ENCODE results near the gene LYRM2.
"Not testable (repeated sequence)": the region's sequence is repeated elsewhere in the genome, so short reads cannot be mapped to it uniquely, and the experiment has no call there.

Gene LYRM2

GRCh38 chr6:89644864-89645263 is 6.3 kb upstream of the LYRM2 start:
- DNase-seq: no peak

- DNase-seq: no peak
These were observed 4.9 kb upstream of the LYRM2 start for GRCh38 chr6:89643406-89643805.

- no peak for DNase-seq
These were observed 4.4 kb upstream of the LYRM2 start for GRCh38 chr6:89642956-89643355.

GRCh38 chr6:89641581-89641980 is 3.0 kb upstream of the LYRM2 start:
- DNase-seq: not testable (repeated sequence)

GRCh38 chr6:89640804-89641203 is 2.3 kb upstream of the LYRM2 start:
- no peak for DNase-seq

- DNase-seq: no peak
These were observed 607 bp downstream of the LYRM2 start for GRCh38 chr6:89637960-89638319.

- not testable (repeated sequence) for DNase-seq
These were observed 2.1 kb downstream of the LYRM2 start for GRCh38 chr6:89636412-89636811.

GRCh38 chr6:89630488-89630887 is 8.1 kb downstream of the LYRM2 start:
- no peak for DNase-seq

- no peak for DNase-seq
These were observed 14.8 kb downstream of the LYRM2 start for GRCh38 chr6:89623749-89624148.

- DNase-seq: no peak
These were observed 19.0 kb downstream of the LYRM2 start for GRCh38 chr6:89619567-89619966.

GRCh38 chr6:89618026-89618425 is 20.5 kb downstream of the LYRM2 start:
- DNase-seq: no peak

- no peak for DNase-seq
These were observed 22.0 kb downstream of the LYRM2 start for GRCh38 chr6:89616531-89616930.

GRCh38 chr6:89615882-89616281 is 22.7 kb downstream of the LYRM2 start:
- no peak for DNase-seq

GRCh38 chr6:89613790-89614189 is 24.8 kb downstream of the LYRM2 start:
- DNase-seq: no peak

- DNase-seq: no peak
These were observed 26.4 kb downstream of the LYRM2 start for GRCh38 chr6:89612121-89612520.

GRCh38 chr6:89611666-89612065 is 26.9 kb downstream of the LYRM2 start:
- no peak for DNase-seq

- DNase-seq: peak; percentile 73
These were observed 28.4 kb downstream of the LYRM2 start for GRCh38 chr6:89610149-89610642.

- DNase-seq: no peak
These were observed 32.7 kb downstream of the LYRM2 start for GRCh38 chr6:89605861-89606260.

- DNase-seq: no peak
These were observed 33.9 kb downstream of the LYRM2 start for GRCh38 chr6:89604653-89605052.

GRCh38 chr6:89602166-89602565 is 36.4 kb downstream of the LYRM2 start:
- no peak for DNase-seq

GRCh38 chr6:89599727-89600126 is 38.8 kb downstream of the LYRM2 start:
- DNase-seq: no peak

- DNase-seq: peak; percentile 25
These were observed 40.6 kb downstream of the LYRM2 start for GRCh38 chr6:89597988-89598387.

- DNase-seq: no peak
These were observed 41.2 kb downstream of the LYRM2 start for GRCh38 chr6:89597372-89597771.

GRCh38 chr6:89596484-89596883 is 42.1 kb downstream of the LYRM2 start:
- no peak for DNase-seq

GRCh38 chr6:89596056-89596455 is 42.5 kb downstream of the LYRM2 start:
- DNase-seq: peak; percentile 37

GRCh38 chr6:89591745-89592144 is 46.8 kb downstream of the LYRM2 start:
- no peak for DNase-seq
